Nephron progenitor cell (in vitro differentiated cells): Measurements from ENCODE around the gene EIF2B5.

Experiments used
- DNase-seq: peaks from one replicate; pipeline ENCODE4 v3.0.0; 2021
- H3K27ac Mint-ChIP-seq: 2 replicates; pipeline ENCODE4 v1.8.0; 2021; ENCODE audit warnings: mild to moderate bottlenecking, moderate library complexity, mixed read lengths
- H3K27me3 Mint-ChIP-seq: 2 replicates; pipeline ENCODE4 v1.8.0; 2021; ENCODE audit warnings: mild to moderate bottlenecking, low read depth, mixed read lengths; ENCODE audit not compliant: poor library complexity
- H3K36me3 Mint-ChIP-seq: 2 replicates; pipeline ENCODE4 v1.8.0; 2021; ENCODE audit warnings: low read depth, mixed read lengths
- H3K4me1 Mint-ChIP-seq: 2 replicates; pipeline ENCODE4 v1.8.0; 2021; ENCODE audit warnings: mixed read lengths
- H3K4me3 Mint-ChIP-seq: 2 replicates; pipeline ENCODE4 v1.8.0; 2021; ENCODE audit warnings: mild to moderate bottlenecking, moderate library complexity, mixed read lengths
- H3K9me3 Mint-ChIP-seq: 2 replicates; pipeline ENCODE4 v1.8.0; 2021; ENCODE audit warnings: mild to moderate bottlenecking, moderate library complexity, mixed read lengths
- CTCF ChIP-seq: fragments of 200-600 bp; sonication (generic); IDR thresholded peaks from 2 replicates; pipeline ENCODE4 v1.5.0; 2021; ENCODE audit warnings: antibody characterized with exemption

The EIF2B5 gene

DNA sequence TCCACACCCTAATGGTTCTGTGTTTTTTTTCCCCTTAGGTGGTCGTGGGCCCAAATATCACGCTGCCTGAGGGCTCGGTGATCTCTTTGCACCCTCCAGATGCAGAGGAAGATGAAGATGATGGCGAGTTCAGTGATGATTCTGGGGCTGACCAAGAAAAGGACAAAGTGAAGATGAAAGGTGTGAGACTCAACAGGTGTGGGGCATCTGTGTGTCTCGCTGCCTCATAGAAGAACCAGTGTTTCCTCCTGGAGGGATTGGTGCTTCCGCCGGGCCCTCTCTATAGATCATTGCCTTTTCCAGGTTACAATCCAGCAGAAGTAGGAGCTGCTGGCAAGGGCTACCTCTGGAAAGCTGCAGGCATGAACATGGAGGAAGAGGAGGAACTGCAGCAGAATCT, 7.0 kb downstream of the EIF2B5 start:
- DNase-seq, result no peak
- no peak overlapping the region for H3K27ac Mint-ChIP-seq
- peaks cover under 1% of the 10 kb centered on the region for H3K4me1 Mint-ChIP-seq
- TF ChIP-seq CTCF, result no peak
- no peaks in the 10 kb centered on the region for H3K27me3 Mint-ChIP-seq
- no peak overlapping the region for H3K4me3 Mint-ChIP-seq
- peaks cover 27% of the 10 kb centered on the region for H3K36me3 Mint-ChIP-seq
- no peaks in the 10 kb centered on the region for H3K9me3 Mint-ChIP-seq

DNA sequence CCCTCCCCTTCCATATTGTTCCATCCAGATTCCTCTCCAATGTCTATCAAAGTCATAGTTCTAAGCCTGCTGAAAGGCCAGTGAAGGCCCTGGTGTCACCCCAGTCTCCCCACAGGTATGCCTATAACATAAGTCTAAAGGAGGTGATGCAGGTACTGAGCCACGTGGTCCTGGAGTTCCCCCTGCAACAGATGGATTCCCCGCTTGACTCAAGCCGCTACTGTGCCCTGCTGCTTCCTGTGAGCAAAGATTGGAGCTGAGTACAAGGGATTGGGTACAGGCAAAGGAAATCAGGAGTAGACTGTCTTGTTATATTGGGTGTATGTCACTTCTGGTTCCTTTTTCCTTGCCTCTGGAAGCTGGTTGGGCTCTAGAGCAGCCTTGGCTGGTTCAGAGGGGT, 8.2 kb downstream of the EIF2B5 start:
- H3K9me3 Mint-ChIP-seq, result no peaks in the 10 kb centered on the region

DNA sequence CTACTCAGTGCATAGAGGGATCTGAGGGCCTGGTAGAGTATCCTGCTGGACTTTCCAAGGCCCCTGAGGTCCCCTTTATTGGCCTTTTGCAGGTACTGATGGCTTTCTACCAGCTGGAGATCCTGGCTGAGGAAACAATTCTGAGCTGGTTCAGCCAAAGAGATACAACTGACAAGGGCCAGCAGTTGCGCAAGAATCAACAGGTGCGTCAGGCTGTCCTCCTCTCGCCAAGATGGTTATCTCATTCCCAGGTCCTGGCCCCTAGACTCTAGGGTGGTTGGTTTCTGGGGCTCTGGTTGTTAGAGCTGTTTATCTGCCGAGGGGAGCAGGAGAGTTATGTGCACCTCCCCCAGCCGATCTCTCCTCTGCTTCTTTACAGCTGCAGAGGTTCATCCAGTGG, 9.3 kb downstream of the EIF2B5 start:
- H3K36me3 Mint-ChIP-seq, result peaks cover 20% of the 10 kb centered on the region
- no peak overlapping the region for H3K4me3 Mint-ChIP-seq
- H3K27ac Mint-ChIP-seq, result peak overlapping the region; percentile 29
- no peaks in the 10 kb centered on the region for H3K4me1 Mint-ChIP-seq
- DNase-seq, result no peak
- no peaks in the 10 kb centered on the region for H3K9me3 Mint-ChIP-seq
- no peaks in the 10 kb centered on the region for H3K27me3 Mint-ChIP-seq
- TF ChIP-seq CTCF, result no peak

More for the DNA sequence above, 8.2 kb downstream of the EIF2B5 start:
- Mint-ChIP-seq H3K27me3 (no peaks in the 10 kb centered on the region), H3K27ac (peak overlapping the region; percentile 85), H3K4me3 (no peak overlapping the region), H3K36me3 (peaks cover 20% of the 10 kb centered on the region), H3K4me1 (no peaks in the 10 kb centered on the region)
- no peak for DNase-seq
- no peak for TF ChIP-seq CTCF

DNA sequence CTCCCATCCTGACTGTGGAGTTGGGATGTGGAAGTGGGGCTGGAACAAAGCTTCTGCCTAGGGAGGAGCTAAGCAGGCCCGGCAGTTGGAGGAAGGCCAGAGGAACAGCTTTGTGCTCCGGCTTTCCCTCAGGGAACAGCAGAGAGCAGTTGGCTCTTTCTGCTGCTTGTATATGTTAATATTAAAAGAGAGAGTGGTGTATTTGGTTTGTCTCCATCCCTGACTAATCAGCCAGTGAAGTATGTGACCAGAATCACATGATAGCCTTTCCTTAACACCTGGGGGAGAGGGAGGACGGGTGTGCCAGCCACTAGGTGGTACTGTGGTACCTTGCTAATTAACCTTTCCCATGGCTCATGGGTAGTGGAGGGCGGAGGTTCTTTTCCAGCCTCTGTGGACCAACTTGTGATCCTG, 10.0 kb downstream of the EIF2B5 start:
- H3K9me3 Mint-ChIP-seq, result no peaks in the 10 kb centered on the region
- no peaks in the 10 kb centered on the region for H3K4me1 Mint-ChIP-seq
- H3K4me3 Mint-ChIP-seq, result no peak overlapping the region
- H3K27me3 Mint-ChIP-seq, result no peaks in the 10 kb centered on the region
- DNase-seq, result no peak
- peak; percentile 17 for TF ChIP-seq CTCF
- peak overlapping the region; percentile 29 for H3K27ac Mint-ChIP-seq
- peaks cover 17% of the 10 kb centered on the region for H3K36me3 Mint-ChIP-seq

- Mint-ChIP-seq H3K9me3 (no peaks in the 10 kb centered on the region), H3K4me1 (no peaks in the 10 kb centered on the region), H3K4me3 (no peak overlapping the region), H3K27me3 (no peaks in the 10 kb centered on the region), H3K36me3 (peaks cover 11% of the 10 kb centered on the region), H3K27ac (peak overlapping the region; percentile 66)
- DNase-seq, result no peak
- no peak for TF ChIP-seq CTCF
These were observed 10.7 kb downstream of the EIF2B5 start for GRCh38 chr3:184145751-184146270.

DNA sequence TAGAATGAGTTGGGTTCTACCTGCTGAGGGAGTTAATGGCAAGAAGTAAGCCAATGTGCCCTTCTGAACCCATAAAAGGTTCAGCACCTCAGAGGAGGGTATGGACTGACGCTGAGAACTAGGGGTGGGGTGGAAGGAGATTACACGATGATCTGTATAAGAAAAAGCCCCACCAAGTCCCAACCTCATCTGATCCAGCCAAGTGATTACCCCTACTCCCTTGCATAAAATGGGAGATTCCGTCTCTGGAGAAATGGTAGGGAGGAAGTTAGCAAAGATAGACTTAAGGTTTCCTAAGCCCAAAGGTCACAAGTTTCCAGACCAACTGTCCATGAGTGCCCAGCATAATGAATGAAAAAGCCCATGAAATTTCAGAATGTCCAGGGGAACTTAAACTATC, 12.9 kb downstream of the EIF2B5 start:
- Mint-ChIP-seq H3K4me3 (no peak overlapping the region), H3K27ac (peak overlapping the region; percentile 45), H3K27me3 (no peaks in the 10 kb centered on the region), H3K36me3 (no peaks in the 10 kb centered on the region), H3K4me1 (peaks cover 6% of the 10 kb centered on the region), H3K9me3 (no peaks in the 10 kb centered on the region)
- TF ChIP-seq CTCF, result no peak
- no peak for DNase-seq
